NCI-H1417 treated with DMSO at 0.1 percent for 48 hours (cell line): Measurements from ENCODE around the gene SKIC8.

Experiments used
- DNase-seq: peaks from one replicate; lab custom pipeline; 2025; lab: John Stamatoyannopoulos, UW

Gene SKIC8

GRCh38 chr15:78299101-78299930 lies at the start of gene SKIC8:
Gene SKIC8, minus strand, starts transcription at chr15:78299609. Its CDS starts 3,923 bp downstream, at chr15:78295686.
- peak; percentile 93 for DNase-seq

DNA sequence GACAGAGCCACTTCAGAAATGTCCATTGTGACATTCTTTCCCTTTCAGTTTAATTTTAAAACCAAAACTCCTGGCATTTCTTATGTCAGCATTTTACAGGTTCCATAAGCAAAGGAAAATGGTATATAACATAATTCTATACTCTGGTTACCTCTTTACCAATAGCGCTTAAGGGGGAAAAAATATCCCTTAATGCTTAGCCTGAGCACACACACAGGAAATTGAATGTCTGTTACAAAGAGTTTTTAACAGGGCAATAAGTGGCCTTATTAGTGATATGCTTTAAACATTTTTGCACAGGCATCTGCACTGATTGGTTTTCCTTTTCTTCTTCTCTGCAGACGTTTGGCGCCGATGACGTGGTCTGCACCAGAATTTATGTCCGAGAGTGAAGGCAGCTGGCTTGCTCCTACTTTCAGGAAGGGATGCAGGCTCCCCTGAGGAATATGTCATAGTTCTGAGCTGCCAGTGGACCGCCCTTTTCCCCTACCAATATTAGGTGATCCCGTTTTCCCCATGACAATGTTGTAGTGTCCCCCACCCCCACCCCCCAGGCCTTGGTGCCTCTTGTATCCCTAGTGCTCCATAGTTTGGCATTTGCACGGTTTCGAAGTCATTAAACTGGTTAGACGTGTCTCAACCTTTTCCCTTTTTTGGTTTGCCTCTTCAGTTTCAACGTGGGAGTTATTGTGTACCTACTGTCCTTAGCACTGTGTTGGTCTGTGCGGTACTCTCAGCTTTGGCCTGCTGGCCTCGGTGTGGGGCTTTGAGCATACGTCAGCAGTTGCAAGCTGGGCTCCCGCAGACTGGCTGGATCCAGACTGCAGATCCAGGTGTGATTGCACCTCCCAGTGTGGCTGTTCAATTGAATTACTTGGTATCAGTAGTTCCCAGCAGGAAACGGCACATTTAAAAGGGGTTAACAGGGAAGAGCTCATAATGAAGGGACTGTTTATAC lies 48.5 kb upstream of the SKIC8 start:
- no peak for DNase-seq

GRCh38 chr15:78345396-78346125 lies 46.2 kb upstream of the SKIC8 start:
- DNase-seq: no peak

DNA sequence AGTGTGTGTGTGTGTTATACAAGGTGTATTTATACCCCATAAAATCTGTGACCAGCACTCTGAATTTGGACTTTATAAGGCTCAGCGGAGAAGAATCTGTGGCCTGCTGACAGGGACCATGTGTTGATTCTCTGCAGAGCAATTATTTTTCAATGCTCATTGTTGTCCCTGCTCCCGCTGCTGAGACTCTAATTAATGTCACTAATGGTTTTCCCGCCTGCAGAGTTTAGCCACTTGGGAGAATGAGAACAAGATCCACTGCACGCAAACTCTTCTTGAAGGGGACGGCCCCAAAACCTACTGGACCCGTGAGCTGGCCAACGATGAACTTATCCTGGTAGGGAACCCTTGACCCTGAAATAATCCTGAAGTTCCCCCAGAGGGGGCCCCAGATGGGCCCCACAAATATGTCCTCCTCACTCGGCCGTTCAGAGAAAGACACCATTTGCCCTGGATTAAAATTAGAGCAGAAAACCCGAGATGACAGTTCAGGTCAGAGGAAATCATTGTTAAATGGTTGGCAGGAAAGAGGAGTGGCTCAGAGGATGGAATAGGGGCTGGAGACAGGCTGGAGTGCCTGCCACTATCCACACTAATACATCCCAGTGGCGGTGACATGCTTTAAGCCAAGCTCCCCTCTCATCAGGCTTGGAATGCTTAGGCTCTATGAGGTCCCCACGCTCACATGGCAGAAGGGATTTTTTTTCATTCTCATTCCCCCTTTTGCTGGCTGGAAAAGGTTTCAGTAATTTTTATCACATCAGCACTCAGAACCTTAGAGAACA lies 44.1 kb upstream of the SKIC8 start:
- DNase-seq: peak; percentile 17

DNA sequence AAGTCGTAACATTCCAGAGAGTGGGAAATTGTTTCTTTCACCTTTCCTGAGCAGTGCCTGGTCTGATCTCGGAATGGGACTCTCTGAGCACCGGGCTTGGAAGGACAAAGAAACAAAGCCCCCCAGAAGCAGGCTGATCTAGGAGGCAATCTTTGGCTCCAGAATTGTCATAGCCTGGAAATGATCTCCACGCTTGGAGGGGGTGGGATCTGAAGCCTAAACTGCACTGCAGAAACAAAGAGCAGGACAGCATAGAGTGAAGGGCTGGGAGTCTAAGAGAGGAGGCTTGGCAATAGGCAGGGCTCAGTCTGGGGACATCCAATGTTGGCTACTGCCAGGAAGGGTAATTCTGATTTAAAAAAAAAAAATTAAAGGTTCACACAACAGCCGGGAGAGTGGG lies 42.6 kb upstream of the SKIC8 start:
- no peak for DNase-seq

GRCh38 chr15:78341057-78341987 lies 41.9 kb upstream of the SKIC8 start:
- no peak for DNase-seq

DNA sequence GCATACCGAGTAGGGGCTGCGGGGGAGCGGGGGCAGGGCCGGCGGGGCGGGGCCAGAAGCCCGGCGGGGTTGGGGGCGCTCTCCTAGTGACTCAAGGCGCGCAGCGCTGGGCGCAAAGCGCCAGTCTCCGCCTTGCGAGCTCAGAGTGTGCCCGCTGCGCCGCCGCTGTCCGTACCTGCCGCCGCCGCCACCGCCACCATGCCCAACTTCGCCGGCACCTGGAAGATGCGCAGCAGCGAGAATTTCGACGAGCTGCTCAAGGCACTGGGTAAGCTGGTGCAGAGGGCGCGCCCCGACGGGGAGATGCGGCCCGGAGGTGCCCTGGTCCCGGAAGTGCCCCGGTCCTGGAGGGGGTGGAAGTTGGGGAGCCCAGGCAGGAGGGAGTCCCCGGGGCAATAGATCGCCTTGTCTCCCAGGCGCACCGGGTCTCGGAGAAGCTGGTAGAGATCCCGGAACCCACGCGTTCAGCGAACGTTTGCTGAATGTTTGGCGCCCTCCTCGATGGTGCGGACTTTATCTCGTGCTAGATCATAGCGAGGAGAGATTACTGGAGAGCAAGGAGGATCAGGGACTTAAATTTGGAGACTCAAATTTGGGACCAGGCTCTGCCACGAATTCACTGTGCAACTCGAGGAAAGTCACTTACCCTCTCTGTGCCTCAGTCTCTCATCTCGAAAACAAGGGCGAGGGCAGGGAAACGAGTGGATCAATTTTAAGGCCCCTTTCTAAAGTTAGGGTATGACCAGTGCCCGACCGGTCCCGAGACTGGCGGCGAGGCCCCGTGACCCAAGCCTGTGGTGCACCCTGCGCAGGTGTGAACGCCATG lies 41.0 kb upstream of the SKIC8 start, which contains the start of gene CRABP1:
Gene CRABP1, plus strand, starts transcription at position 123 of the 826 bp plus-strand sequence. Its CDS starts 76 bp downstream, at position 199.
- DNase-seq: no peak

DNA sequence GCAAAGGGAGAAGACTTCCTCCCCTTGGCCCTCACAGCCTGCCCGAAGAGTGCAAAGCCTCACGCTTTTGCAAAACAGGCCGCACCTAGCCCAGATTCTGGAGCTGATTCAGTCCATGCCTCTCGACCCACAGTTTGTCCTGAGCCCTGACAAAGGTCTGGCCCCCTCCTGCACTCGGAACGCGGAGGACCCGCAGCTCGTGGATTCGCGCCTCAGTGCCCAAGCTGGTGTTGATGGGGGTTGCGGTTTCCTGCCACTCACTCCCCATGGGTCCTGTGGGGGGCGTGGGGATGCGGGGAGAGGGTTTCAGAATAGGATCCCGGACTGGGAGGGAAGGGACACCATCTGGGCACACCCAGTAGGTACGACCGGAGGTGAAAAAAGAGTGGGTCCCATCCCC lies 40.1 kb upstream of the SKIC8 start:
- no peak for DNase-seq

- DNase-seq: no peak
These were observed 39.4 kb upstream of the SKIC8 start for GRCh38 chr15:78338781-78339180.

- no peak for DNase-seq
These were observed 36.6 kb upstream of the SKIC8 start for GRCh38 chr15:78335985-78336384.

DNA sequence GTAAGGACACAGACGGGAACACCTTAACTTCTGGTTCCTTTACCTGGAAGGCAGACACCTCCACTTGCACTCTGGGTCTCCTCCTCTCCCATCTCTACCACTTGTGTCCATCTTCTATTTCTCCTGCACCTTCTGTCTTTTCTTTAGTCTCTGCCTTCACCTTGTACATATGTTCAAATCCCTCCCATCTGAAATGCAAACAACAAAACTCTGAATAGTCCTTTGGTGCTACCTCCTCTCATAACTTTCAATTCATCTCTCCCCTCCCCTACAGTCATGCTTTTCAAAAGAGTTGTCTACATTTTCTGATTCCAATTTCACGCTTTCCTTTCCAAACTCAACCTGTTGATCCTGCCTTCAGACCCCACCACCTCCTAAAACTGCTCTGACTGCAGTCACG lies 35.4 kb upstream of the SKIC8 start:
- no peak for DNase-seq

DNA sequence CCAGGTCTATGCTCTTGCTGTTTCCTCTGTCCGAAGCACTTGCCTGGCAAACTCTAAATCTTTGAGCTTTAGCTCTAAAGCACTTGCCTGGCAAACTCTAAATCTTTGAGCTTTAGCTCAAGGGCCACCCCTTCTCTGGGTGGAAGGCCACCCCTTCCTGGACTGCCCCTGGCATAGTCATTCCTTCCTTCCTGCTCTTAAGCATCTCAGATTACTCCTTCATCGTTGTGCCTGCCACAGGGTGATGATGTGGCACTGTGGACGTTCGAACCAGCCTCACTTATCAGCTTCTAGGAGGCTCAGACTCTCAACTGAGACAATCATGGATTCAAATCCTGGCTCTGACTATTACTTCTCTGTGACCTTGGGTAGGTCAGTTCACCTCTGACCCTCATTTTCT lies 30.2 kb upstream of the SKIC8 start:
- DNase-seq: no peak

DNA sequence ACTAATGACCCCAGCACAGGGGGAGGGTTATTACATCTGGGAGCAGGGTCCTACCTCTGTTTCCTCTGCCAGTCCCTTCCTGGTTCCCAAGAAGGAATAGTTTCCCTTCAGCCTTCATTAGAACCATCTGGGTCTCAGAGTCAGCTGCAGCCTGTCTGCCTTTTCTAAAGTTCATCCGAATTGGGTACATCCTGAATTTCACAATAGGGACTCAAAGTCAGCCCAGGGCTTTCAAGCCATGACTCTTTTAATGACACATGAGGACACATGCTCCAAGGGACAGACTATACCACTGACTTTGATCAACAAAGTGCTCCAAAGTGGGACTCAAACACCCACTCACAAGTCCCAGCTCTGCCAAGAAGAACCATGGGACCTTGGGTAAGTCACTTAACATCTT lies 28.1 kb upstream of the SKIC8 start:
- DNase-seq: no peak

GRCh38 chr15:78325092-78325843 lies 25.9 kb upstream of the SKIC8 start:
- no peak for DNase-seq

DNA sequence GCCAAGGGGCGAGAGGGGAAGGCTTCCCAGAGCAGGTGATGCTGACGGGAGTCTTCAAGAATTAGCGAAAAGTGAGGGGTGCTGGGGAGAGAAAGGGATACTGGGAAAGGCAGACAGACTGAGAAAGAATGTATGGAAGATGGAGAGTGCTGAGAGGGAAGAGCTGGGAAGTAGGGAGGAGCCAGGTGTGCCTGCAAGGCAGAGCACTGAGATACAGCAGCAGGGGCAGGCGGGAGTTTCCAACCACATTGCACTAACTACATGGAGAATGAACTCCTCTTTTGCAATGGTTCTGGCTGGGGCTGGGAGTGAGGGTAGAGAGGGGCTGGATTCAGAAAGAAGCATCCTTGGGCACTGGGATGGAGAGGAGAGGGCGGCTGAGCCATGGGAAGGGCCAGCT lies 24.7 kb upstream of the SKIC8 start:
- DNase-seq: no peak

- no peak for DNase-seq
These were observed 24.3 kb upstream of the SKIC8 start for GRCh38 chr15:78323693-78324092.

GRCh38 chr15:78322724-78323521 lies 23.5 kb upstream of the SKIC8 start:
- no peak for DNase-seq

GRCh38 chr15:78322243-78322642 lies 22.8 kb upstream of the SKIC8 start:
- peak; percentile 85 for DNase-seq
